ENCODE results near the gene FBXW8. TPM values are rescaled to one million over a fixed set of nuclear protein-coding genes. Genes with fewer than 3 reads are reported as not detected.
A peak's percentile ranks its signal among the peaks of the same experiment; 100 is the strongest.

FBXW8 gene
- total RNA-seq, 1 experiment from 2014 or later: 10.3 TPM

GRCh38 chr12:116880213-116880816, 30.4 kb upstream of the FBXW8 start:
- DNase-seq (ENCODE audit: low read depth in 1 of 2, low spot score in 2 of 2): no peak
- Histone ChIP-seq H3K4me3 (no peak overlapping the region), H3K27me3 (replicated peaks) (peaks cover 69% of the 10 kb centered on the region), H3K36me3 (no peaks in the 10 kb centered on the region), H3K27ac (no peak overlapping the region), H3K9me3 (replicated peaks) (no peaks in the 10 kb centered on the region), H3K4me1 (replicated peaks) (peaks cover 3% of the 10 kb centered on the region; the same call in 1 of the 2 replicates)

GRCh38 chr12:116880817-116881324, 29.9 kb upstream of the FBXW8 start:
- H3K36me3 ChIP-seq: no peaks in the 10 kb centered on the region
- H3K27ac ChIP-seq: no peak overlapping the region
- no peak for DNase-seq (ENCODE audit: low read depth in 1 of 2, low spot score in 2 of 2)
- H3K9me3 ChIP-seq (replicated peaks): no peaks in the 10 kb centered on the region
- H3K4me3 ChIP-seq: peak overlapping the region; percentile 8; the same call in 1 of the 2 replicates
- H3K4me1 ChIP-seq (replicated peaks): peaks cover 3% of the 10 kb centered on the region; the same call in 1 of the 2 replicates
- peaks cover 65% of the 10 kb centered on the region for H3K27me3 ChIP-seq (replicated peaks)

- peak within 1 kb of the TSS; percentile 8; the same call in 1 of the 2 replicates for H3K4me3 ChIP-seq
- no peak within 1 kb of the TSS for H3K27ac ChIP-seq
- peaks cover 65% of the 10 kb centered on the region for H3K27me3 ChIP-seq (replicated peaks)
- H3K4me1 ChIP-seq (replicated peaks): peaks cover 3% of the 10 kb centered on the region; the same call in 1 of the 2 replicates
- no peaks in the 10 kb centered on the region for H3K36me3 ChIP-seq
- no peak for DNase-seq (ENCODE audit: low read depth in 1 of 2, low spot score in 2 of 2)
- H3K9me3 ChIP-seq (replicated peaks): no peaks in the 10 kb centered on the region
Observed at GRCh38 chr12:116881325-116881876, 29.3 kb upstream of the FBXW8 start, which contains the start of gene HRK. HRK (minus strand) TSS chr12:116881441; CDS start chr12:116881307, 134 bp downstream.

GRCh38 chr12:116881877-116882507, 28.8 kb upstream of the FBXW8 start:
- Histone ChIP-seq H3K36me3 (no peaks in the 10 kb centered on the region), H3K4me1 (replicated peaks) (peaks cover 3% of the 10 kb centered on the region; the same call in 1 of the 2 replicates), H3K27me3 (replicated peaks) (peaks cover 69% of the 10 kb centered on the region), H3K9me3 (replicated peaks) (no peaks in the 10 kb centered on the region), H3K4me3 (no peak overlapping the region), H3K27ac (no peak overlapping the region)
- no peak for DNase-seq (ENCODE audit: low read depth in 1 of 2, low spot score in 2 of 2)

- H3K27me3 ChIP-seq (replicated peaks): peaks cover 67% of the 10 kb centered on the region
- no peaks in the 10 kb centered on the region for H3K36me3 ChIP-seq
- DNase-seq (ENCODE audit: low read depth in 1 of 2, low spot score in 2 of 2): no peak
- H3K4me3 ChIP-seq: no peak overlapping the region
- H3K4me1 ChIP-seq (replicated peaks): peaks cover 3% of the 10 kb centered on the region; the same call in 1 of the 2 replicates
- H3K9me3 ChIP-seq (replicated peaks): no peaks in the 10 kb centered on the region
- H3K27ac ChIP-seq: no peak overlapping the region
Observed at GRCh38 chr12:116882742-116883141, 28.0 kb upstream of the FBXW8 start.

DNA sequence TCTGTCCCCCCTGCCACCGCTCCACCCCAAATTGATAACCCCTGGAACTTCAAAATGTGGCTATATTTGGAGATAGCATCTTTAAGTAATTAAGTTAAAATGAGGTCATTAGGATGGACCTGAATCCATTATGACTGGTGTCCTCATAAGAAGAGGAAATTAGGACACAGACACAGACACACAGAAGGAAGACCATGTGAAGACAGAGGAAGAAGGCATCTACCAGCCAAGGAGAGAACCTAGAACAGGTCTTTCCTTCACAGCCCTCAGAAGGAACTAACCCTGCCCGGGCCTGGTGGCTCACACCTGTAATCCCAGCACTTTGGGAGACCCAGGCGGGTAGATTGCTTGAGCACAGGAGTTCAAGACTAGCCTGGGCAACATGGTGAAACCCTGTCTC, 25.9 kb upstream of the FBXW8 start:
- Histone ChIP-seq H3K4me1 (replicated peaks) (peaks cover 3% of the 10 kb centered on the region; the same call in 1 of the 2 replicates), H3K9me3 (replicated peaks) (no peaks in the 10 kb centered on the region), H3K27me3 (replicated peaks) (peaks cover 55% of the 10 kb centered on the region), H3K4me3 (no peak overlapping the region), H3K36me3 (no peaks in the 10 kb centered on the region), H3K27ac (no peak overlapping the region)
- DNase-seq (ENCODE audit: low read depth in 1 of 2, low spot score in 2 of 2): no peak

- Histone ChIP-seq H3K36me3 (no peaks in the 10 kb centered on the region), H3K27me3 (replicated peaks) (peaks cover 51% of the 10 kb centered on the region), H3K4me3 (no peak overlapping the region), H3K9me3 (replicated peaks) (no peaks in the 10 kb centered on the region), H3K4me1 (replicated peaks) (peaks cover 3% of the 10 kb centered on the region; the same call in 1 of the 2 replicates), H3K27ac (no peak overlapping the region)
- no peak for DNase-seq (ENCODE audit: low read depth in 1 of 2, low spot score in 2 of 2)
Observed at GRCh38 chr12:116885491-116885890, 25.3 kb upstream of the FBXW8 start.

DNA sequence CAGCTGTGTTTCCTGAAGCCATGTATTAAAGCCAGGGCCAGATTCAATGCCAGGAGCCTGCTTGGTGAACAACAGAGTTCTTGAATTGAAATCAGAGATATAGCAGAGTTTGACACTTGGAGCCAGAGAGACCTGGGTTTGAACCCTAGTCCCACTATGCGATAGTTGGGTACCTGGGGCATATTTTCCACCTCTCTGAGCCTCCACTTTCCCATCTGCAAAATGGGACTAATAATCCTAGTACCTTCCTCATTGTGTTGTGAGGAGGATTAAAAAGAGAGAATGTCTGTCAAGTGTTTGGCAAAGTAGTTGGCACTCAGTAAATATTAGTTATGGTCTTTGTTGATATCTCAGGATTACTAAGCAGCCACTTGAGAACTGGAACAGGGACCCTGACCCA, 23.5 kb upstream of the FBXW8 start:
- H3K4me3 ChIP-seq: no peak overlapping the region
- no peaks in the 10 kb centered on the region for H3K4me1 ChIP-seq (replicated peaks)
- no peak overlapping the region for H3K27ac ChIP-seq
- no peaks in the 10 kb centered on the region for H3K36me3 ChIP-seq
- H3K9me3 ChIP-seq (replicated peaks): no peaks in the 10 kb centered on the region
- DNase-seq (ENCODE audit: low read depth in 1 of 2, low spot score in 2 of 2): no peak
- peaks cover 47% of the 10 kb centered on the region for H3K27me3 ChIP-seq (replicated peaks)

DNA sequence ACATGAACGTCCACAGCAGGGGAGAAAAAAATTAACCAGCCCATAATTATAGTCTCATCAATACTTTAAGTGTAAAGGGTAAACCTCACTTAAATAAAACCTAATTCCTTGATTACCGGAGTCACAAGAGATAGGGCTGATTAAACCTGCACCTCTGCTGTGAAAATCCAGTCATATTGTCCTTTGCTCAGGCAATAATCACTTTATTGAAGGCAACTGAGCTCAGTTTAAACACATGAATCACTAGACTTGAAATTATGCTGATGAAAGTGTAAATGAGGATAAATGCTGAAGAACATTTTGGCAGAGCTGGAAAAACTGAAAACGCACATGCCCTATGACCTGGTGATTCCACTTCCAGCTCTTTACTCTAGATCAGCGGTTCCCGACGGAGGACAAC, 22.9 kb upstream of the FBXW8 start:
- DNase-seq (ENCODE audit: low read depth in 1 of 2, low spot score in 2 of 2): no peak
- no peaks in the 10 kb centered on the region for H3K9me3 ChIP-seq (replicated peaks)
- no peaks in the 10 kb centered on the region for H3K36me3 ChIP-seq
- H3K27me3 ChIP-seq (replicated peaks): peaks cover 40% of the 10 kb centered on the region
- no peak overlapping the region for H3K4me3 ChIP-seq
- H3K4me1 ChIP-seq (replicated peaks): no peaks in the 10 kb centered on the region
- H3K27ac ChIP-seq: no peak overlapping the region

GRCh38 chr12:116890330-116890729, 20.4 kb upstream of the FBXW8 start:
- Histone ChIP-seq H3K36me3 (no peaks in the 10 kb centered on the region), H3K27me3 (replicated peaks) (peaks cover 29% of the 10 kb centered on the region), H3K4me3 (no peak overlapping the region), H3K4me1 (replicated peaks) (no peaks in the 10 kb centered on the region), H3K27ac (no peak overlapping the region), H3K9me3 (replicated peaks) (no peaks in the 10 kb centered on the region)
- DNase-seq (ENCODE audit: low read depth in 1 of 2, low spot score in 2 of 2): no peak

GRCh38 chr12:116891019-116891418, 19.7 kb upstream of the FBXW8 start:
- Histone ChIP-seq H3K36me3 (no peaks in the 10 kb centered on the region), H3K9me3 (replicated peaks) (no peaks in the 10 kb centered on the region), H3K4me3 (no peak overlapping the region), H3K27me3 (replicated peaks) (peaks cover 29% of the 10 kb centered on the region), H3K27ac (no peak overlapping the region), H3K4me1 (replicated peaks) (no peaks in the 10 kb centered on the region)
- DNase-seq (ENCODE audit: low read depth in 1 of 2, low spot score in 2 of 2): no peak

DNA sequence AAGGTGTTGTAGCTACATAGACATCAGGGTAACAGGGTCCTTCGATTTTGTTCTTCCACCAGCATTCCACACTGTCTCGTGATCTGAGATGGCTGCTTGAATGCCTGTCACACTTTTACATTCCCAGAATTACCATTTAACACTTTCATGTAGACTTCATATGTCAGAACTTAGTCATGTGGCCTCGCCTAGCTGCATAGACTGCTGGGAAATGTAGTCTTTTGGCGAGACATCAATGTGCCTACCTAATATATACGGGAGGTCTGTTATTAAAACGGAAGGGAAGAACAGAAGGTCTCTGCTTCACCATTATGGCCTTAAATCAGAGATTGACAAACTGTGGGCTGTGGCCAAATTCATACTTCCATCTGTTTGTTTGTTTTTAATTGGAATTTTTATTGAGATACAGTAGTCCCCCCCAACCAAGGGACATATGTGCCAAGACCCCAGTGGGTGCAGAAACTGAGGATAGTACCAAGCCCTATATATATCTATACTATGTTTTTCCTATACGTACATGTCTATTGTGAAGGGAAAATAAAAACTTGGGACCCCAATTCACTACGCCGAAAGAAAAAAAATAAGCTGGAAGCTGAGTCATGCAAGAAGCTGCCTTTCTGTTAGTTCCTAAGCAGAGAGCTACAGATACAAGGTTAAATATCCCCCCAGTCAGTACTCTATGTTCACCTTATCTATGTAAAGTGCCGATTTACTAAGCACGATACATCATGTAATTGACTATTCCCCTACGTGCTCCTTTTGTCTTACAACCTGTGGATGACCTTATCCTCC, 18.2 kb upstream of the FBXW8 start:
- Histone ChIP-seq H3K27me3 (replicated peaks) (peaks cover 23% of the 10 kb centered on the region), H3K27ac (no peak overlapping the region), H3K4me3 (no peak overlapping the region), H3K36me3 (no peaks in the 10 kb centered on the region), H3K9me3 (replicated peaks) (no peaks in the 10 kb centered on the region), H3K4me1 (replicated peaks) (no peaks in the 10 kb centered on the region)
- no peak for DNase-seq (ENCODE audit: low read depth in 1 of 2, low spot score in 2 of 2)

DNA sequence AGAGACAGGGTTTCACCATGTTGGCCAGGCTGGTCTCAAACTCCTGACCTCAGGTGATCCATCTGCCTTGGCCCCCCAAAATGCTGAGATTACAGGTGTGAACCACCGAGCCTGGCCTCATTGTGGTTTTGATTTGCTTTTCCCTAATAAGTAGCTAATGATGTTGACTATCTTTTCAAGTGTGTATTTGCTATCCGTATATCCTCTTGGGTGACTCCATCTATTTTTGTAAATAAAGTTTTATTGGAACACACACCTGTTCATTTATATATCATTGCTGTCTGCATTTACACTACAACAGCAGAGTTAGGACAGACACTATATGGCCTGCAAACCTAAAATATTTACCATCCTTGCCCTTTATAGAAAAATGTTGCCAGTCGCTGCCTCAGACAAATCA, 15.8 kb upstream of the FBXW8 start:
- H3K9me3 ChIP-seq (replicated peaks): no peaks in the 10 kb centered on the region
- H3K27ac ChIP-seq: no peak overlapping the region
- H3K4me1 ChIP-seq (replicated peaks): no peaks in the 10 kb centered on the region
- H3K36me3 ChIP-seq: no peaks in the 10 kb centered on the region
- H3K4me3 ChIP-seq: no peak overlapping the region
- peaks cover 15% of the 10 kb centered on the region for H3K27me3 ChIP-seq (replicated peaks)
- DNase-seq (ENCODE audit: low read depth in 1 of 2, low spot score in 2 of 2): no peak
